Fibroblast of skin of left quadriceps (primary cell): ENCODE results near the gene TMPRSS6.

ENCODE experiments used
- DNase-seq, 2 experiments: peaks; one replicate each; pipeline ENCODE4 v3.0.0-alpha.2; 2013; ENCODE audit warnings: low read depth in 2 of 2

Gene TMPRSS6

DNA sequence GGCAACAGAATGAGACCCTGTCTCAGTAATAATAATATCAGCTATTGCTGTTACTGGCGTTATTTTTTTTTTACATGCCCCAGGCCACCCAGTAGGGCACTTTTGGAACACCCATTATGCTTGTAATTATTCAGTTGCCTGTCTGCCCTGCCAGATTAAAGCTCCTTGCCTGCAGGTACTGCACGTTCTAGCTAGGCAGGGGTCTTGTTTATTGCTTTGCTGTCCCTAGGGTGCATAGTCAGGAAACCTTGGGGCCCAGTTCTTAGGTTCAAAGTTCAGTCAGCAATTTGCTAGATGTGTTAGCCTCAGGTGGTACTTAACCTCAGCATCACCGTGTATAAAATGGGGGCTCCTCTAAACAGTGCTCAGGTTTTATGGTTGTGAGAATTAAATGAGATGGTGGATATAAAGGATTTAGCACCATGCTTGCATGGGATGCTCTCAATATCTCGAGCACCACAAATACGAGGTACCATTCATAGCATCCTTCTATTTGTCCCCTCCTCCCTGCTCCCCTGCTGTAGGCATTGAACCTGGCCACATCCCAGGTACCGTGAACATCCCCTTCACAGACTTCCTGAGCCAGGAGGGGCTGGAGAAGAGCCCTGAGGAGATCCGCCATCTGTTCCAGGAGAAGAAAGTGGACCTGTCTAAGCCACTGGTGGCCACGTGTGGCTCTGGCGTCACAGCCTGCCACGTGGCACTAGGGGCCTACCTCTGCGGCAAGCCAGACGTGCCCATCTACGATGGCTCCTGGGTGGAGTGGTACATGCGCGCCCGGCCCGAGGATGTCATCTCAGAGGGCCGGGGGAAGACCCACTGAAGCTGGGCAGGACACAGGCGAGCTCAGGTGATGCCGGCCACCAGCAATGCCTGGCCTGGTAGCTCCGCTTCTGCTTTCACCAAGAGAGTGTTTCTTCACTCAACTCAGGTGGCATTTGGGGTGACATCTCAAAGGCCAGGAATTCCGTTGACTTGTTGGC, 80.5 kb downstream of the TMPRSS6 start:
- no peak for DNase-seq

GRCh38 chr22:37027556-37027955, 82.0 kb downstream of the TMPRSS6 start:
- DNase-seq: no peak

DNA sequence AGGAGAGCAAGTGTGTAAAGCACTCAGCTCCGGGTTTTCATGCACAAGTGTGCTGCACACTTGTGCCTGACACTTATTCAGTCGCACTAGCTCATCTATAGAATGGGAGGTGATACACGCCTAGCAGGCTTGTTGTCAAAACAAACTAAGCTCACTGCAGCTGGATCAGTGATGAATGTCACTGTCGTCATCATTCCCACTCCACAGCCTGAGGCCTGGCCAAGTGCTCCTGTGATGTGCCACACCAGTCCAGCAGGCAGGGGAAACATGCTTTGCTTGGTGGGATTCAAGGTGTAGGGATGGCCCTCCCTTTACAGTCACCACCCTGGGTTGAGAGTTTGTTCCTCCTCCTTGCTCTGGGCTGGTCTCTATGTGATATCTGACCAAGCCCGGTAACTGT, 83.2 kb downstream of the TMPRSS6 start:
- DNase-seq: no peak

GRCh38 chr22:37025500-37026070, 83.9 kb downstream of the TMPRSS6 start:
- DNase-seq: no peak

GRCh38 chr22:37024339-37025157, 85.0 kb downstream of the TMPRSS6 start:
- DNase-seq: no peak

- no peak for DNase-seq
Measured at GRCh38 chr22:37023743-37024338, 85.7 kb downstream of the TMPRSS6 start.

GRCh38 chr22:37022483-37023337, 86.8 kb downstream of the TMPRSS6 start:
- DNase-seq: no peak

GRCh38 chr22:37021710-37022482, 87.6 kb downstream of the TMPRSS6 start:
- DNase-seq: no peak

GRCh38 chr22:37021041-37021440, 88.5 kb downstream of the TMPRSS6 start:
- no peak for DNase-seq

DNA sequence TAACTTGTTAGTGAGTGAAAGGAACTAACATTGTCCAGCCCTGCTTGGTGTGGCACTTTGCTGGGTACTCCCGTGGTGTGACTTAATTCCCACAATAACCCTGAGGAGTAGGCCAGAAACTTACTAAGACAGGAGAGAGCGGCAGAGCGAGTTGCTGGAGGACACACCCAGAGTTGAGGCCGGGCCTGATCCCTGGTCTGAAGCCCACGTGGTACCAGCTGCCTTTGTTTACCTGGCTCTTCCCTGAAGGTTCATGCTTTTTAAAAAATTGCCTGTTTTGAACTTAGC, 89.4 kb downstream of the TMPRSS6 start:
- no peak for DNase-seq

GRCh38 chr22:37019309-37020191, 90.0 kb downstream of the TMPRSS6 start, which contains the start of the genes MPST and TST:
Gene MPST, plus strand, starts transcription at chr22:37019742. Its CDS starts 95 bp downstream, at chr22:37019837.
Gene TST, minus strand, starts transcription at chr22:37019447. Its CDS starts 715 bp downstream, at chr22:37018732.
- no peak for DNase-seq

DNA sequence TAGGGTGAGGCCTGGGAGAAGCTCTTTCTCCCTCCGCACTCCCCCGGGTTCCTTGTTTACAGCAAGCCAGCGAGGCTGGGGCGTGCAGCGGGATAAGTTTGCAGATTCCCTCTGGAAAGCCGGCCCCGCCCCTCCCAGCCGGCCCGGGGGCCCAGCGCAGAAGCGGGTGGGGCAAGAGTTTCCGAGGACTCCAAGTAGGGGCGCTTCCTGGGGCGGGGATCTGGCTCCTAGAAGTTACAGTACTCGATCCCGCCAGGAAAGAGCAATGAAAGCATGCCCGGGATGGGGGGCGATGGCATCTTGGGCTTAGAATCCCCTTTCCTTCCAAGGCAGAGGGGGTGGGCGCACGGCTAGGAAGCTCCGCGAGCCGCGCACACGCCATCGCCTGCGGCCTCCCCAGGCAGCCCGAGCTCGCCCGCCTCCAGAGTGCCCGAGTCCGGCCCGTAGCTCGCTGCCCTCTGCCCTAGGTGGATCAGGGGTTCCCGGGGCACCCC, 90.7 kb downstream of the TMPRSS6 start:
- DNase-seq: no peak

GRCh38 chr22:37018086-37018814, 91.3 kb downstream of the TMPRSS6 start:
- DNase-seq: no peak

GRCh38 chr22:37017356-37017755, 92.2 kb downstream of the TMPRSS6 start:
- DNase-seq: no peak

DNA sequence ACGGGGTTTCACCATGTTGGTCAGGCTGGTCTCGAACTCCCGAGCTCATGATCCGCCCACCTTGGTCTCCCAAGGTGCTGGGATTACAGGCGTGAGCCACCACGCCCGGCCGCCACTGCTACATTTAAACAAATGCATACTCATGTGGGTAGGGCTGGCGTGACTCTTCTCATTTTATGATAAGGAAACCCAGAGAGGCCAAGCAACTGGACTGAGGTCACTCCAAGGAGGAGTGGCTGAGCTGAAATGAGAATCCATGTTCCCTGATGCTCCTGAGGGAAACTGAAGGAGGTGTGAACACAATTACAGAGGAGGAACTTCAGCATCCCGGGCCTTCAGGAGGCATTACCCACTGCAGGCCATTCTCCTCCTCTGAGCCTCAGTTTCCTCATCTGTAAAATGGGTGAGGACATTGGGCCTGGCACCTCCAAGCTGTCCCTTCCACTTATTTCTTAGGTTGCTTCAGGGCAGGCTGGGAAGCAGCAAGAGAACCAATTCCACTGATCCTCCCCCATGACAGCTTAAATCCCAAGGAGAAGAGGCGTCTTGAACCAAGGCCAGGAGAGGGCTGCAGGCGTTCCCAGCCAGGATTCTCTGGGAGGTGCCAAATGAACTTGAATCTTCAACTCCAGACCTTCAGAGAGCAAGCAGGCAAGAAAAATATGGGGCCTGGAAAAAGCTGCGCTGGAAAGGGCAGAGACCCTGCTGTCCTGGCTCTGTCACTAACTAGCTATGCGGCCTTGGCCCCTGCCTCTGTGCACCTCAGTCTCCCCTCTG, 93.2 kb downstream of the TMPRSS6 start:
- DNase-seq: no peak

DNA sequence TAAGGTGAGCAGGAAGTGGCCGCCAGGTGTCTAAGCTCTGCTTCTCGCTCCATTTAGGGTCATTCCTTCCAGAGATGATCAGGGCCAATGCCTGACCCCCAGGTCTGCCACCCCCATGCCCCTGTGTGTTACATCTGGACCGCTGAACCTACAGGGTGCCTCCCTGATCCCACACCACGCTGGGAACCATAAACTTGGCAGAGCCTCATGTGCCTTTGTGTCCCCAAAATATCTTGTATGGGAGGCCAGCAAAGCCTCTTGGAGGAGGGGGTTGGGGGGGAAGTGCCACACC, 94.0 kb downstream of the TMPRSS6 start:
- DNase-seq: no peak
